GM19467 (cell line): ENCODE results near the gene EFCAB11.

Experiments
- ATAC-seq: cut with Tn5 transposase; IDR thresholded peaks from one replicate; pipeline ENCODE4 v1.9.1; 2021; ENCODE audit warnings: mild to moderate bottlenecking, moderate library complexity; ENCODE audit not compliant: unreplicated experiment

Gene EFCAB11

GRCh38 chr14:89779707-89780106 is 174.8 kb downstream of the EFCAB11 start:
- no peak for ATAC-seq

DNA sequence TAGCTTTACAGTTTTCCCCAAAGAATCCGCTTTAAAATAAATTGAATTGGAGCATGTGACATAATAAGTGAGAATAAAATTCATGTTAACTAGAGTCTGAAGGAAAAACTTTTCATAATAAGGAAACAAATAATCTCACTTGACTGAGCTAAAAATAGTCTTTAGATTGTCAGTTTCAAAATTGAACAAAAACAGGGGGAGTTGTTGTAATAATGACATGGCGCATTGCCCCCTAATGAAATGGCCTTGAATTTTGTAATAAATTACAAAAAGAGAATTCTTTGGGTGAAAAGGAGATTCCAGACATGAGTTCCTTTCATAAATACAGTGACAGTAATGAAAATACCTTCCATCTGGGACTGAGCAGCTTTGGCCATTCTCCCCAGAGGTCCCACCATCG is 178.6 kb downstream of the EFCAB11 start:
- no peak for ATAC-seq

GRCh38 chr14:89775151-89775550 is 179.4 kb downstream of the EFCAB11 start:
- no peak for ATAC-seq

- peak; percentile 79 for ATAC-seq
Measured at GRCh38 chr14:89773644-89774316, 180.8 kb downstream of the EFCAB11 start.

- ATAC-seq, result peak; percentile 52
Measured at GRCh38 chr14:89773151-89773550, 181.4 kb downstream of the EFCAB11 start.

GRCh38 chr14:89771251-89771650 is 183.3 kb downstream of the EFCAB11 start:
- ATAC-seq, result no peak

DNA sequence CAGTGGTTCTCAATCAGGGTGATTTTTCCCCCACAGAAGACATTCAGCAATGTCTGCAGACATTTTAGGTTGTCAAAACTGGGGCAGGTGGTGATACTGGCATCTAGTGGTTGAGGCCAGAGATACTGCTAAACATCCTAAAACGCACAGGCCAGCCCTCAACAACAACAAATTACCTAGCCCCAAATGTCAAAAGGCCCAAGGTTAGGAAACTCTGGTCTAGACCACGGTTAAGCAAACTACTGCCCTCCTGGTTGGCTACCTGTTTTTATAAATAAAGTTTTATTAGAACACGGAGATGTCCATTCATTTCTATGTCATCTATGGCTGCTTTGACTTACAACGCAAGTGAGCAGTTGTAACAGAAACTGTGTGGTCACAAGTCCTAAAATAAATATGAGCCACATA is 186.7 kb downstream of the EFCAB11 start:
- peak; percentile 73 for ATAC-seq

DNA sequence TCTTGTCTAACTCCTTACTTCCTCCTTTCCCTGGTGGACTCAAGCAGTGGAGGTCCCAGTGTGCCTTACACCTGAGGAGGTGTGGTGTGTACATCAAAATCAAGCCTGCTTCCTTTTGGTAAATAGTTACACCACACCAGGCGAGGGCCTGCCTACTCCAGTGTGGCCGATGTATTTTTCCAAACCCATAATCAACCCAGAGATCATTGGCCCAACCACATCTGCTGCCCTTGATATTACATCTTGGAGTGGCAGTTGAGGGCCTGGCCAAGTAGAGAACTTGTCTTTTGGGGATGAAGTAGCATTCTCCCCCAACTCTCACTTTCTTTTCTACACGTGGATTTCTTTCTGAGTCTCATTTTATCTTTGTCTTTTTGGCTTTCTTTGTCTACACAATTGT is 187.4 kb downstream of the EFCAB11 start:
- ATAC-seq, result no peak

DNA sequence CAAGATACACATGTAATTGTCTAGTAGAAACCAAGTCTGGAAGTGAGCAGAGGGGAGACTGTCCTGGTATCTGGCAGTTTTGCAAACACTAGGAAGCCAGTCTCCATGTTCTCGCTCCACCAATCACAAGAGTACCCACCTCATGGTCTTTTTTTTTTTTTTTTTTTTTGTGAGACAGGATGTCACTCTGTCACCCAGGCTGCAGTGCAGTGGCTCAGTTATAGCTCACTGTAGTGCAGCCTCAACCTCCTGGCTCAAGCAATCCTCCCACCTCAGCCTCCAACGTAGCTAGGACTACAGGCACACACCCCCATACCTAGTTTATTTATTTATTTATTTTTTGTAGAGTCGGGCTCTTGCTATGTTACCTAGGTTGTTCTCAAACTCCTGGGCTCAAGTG is 189.2 kb downstream of the EFCAB11 start:
- ATAC-seq, result no peak

DNA sequence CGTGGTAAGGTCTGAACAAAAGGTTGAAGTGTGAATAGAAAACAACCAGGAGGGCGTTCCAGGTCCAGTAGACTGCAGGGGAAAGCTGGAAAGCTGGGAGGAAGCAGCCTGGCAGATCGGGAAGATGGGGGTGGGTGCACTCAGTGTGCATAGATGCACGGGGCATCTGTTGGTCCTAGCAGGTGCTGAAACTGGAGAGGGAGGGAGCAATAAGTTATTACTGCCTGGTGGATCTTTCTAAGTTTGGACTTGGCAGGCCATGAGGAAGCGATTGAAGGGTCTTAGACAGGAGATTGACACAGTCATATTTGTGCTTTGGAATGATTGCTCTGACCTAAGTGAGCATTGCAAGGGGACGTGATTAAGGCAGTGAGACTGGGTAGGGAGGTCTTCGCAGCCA is 194.4 kb downstream of the EFCAB11 start:
- no peak for ATAC-seq

- ATAC-seq, result no peak
Measured at GRCh38 chr14:89757313-89757939, 197.1 kb downstream of the EFCAB11 start.

- ATAC-seq, result no peak
Measured at GRCh38 chr14:89755816-89756215, 198.7 kb downstream of the EFCAB11 start.

DNA sequence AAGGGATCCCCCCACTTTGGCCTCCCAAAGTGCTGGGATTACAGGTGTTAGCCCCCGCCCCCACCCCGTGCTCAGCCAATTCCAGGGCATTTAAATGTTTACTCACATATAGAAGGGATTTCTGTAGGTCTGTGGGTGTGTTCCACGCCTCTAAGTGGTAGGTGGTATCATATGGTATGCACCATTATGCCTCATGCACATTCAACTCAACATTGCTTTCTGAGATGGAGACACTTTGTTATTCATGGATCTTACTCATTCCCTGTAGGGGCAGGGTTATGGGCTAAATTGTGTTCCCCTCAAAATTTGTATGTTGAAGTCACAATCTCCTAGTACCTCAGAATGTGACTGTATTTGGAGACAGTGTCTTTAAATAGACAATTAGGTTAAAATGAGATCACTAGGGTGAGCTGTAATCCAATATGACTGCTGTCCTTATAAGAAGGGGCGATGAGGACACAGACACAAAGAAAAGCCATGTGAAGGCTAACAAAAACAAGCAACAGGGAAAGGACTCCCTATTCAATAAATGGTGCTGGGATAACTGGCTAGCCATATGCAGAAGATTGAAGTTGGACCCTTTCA is 200.6 kb downstream of the EFCAB11 start:
- ATAC-seq, result no peak

DNA sequence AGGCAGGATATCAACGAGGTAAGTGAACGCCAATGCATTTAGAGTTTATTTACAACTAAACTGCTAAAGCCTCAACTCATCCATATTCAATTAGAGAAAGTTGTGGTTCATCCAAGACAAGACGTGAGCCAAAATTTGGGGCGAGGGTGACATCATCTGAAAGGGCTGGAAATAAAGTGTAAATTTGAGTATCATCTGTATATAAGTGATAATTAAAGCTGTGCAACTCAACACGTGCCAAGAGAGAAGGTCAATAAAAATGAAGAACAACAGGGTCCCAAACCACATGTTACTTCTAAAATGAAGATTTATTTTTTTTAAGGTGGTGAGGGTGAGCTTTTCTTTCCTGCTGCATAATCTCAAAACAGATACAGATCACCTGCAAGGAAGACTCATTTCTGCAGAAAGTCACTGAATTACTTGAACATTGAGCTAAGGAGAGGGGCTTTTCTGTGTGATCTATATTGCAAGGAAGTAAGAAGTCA is 203.6 kb downstream of the EFCAB11 start:
- no peak for ATAC-seq

DNA sequence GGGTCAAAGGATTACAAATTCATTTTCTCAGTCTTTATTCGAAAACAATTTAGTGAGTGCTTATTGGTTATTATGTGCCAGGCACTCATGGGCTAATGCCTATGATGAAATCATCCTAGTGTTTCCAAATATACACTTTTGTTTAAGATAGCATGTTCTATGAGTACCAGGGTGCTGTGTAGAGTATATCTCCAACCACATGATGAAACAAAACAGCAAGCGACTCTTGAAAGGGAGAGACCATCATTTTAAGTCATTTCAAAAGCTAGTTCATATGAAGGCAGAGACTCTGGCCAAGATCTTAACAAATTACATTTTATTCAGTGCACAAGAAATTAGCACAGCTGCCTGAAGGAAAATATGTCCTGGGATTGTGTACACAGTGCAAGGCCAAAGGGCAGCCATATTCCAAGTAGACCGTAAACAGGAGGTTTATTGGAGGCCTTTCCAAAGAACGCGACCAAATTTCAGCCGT is 204.2 kb downstream of the EFCAB11 start:
- no peak for ATAC-seq

GRCh38 chr14:89748004-89748403 is 206.5 kb downstream of the EFCAB11 start:
- ATAC-seq, result no peak

DNA sequence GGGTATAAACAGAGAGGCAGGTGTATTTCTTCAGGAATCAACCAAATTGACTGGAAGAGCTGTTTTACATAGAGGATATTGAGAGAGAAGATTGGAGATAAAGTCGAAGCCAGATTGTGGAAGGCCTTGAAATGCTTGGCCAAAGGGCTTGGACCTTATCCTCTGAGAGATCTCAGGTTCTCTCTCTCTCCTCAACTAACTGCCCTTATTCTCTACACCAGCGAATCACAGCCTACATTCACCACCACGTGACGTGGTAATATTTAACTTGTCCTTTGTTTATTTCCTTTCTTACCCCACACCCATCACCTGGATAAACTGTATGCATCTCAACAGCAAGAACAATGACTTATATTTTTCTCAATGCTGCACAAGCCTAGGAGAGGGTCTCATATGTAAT is 207.4 kb downstream of the EFCAB11 start:
- ATAC-seq, result no peak

- ATAC-seq, result no peak
Measured at GRCh38 chr14:89746654-89747053, 207.9 kb downstream of the EFCAB11 start.

- ATAC-seq, result no peak
Measured at GRCh38 chr14:89746135-89746534, 208.4 kb downstream of the EFCAB11 start.
